ENCODE measurements around the gene EBF4. TPM values are rescaled to one million over a fixed set of nuclear protein-coding genes. Genes with fewer than 3 reads are reported as not detected.

The EBF4 gene
- total RNA-seq, 2 donors from 2014 or later = 2.0 to 7.5 TPM

DNA sequence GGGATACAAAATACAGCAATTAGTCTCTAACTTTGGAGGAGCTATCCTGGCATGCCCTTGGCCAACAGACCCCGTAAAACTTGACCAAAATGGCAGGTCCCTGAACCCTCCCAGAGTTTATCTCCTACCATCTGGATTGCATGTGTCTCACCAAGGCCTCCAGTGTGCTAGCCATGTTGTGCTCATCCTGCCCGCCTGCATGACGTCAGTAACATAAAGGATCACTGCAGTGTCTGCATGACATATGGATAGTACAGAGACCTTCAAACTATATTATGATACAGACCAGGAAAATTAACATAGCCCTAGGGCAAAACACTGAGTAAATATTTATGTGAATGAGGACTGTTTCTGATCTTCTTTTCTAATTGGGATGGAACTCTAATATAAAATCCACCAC is 82.6 kb downstream of the EBF4 start:
- no peak overlapping the region for H3K9ac ChIP-seq (ENCODE audit: low read depth in 2 of 2, low read length in 2 of 2)
- TF ChIP-seq, protein P1, sequence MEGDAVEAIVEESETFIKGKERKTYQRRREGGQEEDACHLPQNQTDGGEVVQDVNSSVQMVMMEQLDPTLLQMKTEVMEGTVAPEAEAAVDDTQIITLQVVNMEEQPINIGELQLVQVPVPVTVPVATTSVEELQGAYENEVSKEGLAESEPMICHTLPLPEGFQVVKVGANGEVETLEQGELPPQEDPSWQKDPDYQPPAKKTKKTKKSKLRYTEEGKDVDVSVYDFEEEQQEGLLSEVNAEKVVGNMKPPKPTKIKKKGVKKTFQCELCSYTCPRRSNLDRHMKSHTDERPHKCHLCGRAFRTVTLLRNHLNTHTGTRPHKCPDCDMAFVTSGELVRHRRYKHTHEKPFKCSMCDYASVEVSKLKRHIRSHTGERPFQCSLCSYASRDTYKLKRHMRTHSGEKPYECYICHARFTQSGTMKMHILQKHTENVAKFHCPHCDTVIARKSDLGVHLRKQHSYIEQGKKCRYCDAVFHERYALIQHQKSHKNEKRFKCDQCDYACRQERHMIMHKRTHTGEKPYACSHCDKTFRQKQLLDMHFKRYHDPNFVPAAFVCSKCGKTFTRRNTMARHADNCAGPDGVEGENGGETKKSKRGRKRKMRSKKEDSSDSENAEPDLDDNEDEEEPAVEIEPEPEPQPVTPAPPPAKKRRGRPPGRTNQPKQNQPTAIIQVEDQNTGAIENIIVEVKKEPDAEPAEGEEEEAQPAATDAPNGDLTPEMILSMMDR (IDR thresholded peaks at IDR 0.05) = no peak
- no peak overlapping the region for H3K4me3 ChIP-seq
- no peak for DNase-seq
- no peaks in the 10 kb centered on the region for H3K36me3 ChIP-seq
- no peak overlapping the region for H3K27ac ChIP-seq
- intact Hi-C loops (cut with DNase I) = no loop called here
- no peaks in the 10 kb centered on the region for H3K27me3 ChIP-seq
- H3K9me3 ChIP-seq = no peaks in the 10 kb centered on the region
- H3K4me1 ChIP-seq = no peaks in the 10 kb centered on the region

DNA sequence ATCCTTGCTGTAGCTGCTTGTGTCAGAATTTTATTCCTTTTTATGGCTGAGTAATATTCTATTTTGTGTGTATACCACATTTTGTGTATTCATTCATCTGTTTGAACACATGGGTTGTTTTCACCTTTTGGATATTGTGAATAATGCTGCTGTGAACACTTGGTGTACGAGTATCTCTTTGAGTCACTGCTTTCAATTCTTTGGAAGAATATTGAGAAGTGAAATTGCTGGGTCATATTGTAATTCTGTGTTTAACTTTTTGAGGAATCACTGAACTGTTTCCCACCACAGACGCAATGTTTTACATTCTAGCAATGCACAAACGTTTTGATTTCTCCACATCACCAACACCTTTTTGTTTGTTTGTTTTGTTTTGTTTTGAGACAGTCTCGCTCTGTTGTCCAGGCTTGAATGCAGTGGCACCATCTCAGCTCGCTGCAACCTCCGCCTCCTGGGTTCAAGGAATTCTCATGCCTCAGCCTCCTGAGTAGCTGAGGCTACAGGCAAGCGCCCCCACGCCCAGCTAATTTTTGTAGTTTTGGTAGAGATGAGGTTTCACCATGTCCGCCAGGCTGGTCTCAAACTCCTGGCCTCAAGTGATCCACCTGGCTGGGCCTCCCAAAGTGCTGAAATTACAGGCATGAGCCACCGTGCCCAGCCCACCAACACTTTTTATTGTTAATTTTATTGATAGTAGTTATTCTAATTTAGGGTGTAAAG is 86.2 kb downstream of the EBF4 start:
- TF ChIP-seq, protein P1 (IDR thresholded peaks at IDR 0.05) = no peak
- no peak for DNase-seq
- Histone ChIP-seq H3K4me1 (no peaks in the 10 kb centered on the region), H3K9ac (ENCODE audit: low read depth in 2 of 2, low read length in 2 of 2) (no peak overlapping the region), H3K27ac (no peak overlapping the region), H3K36me3 (no peaks in the 10 kb centered on the region), H3K4me3 (no peak overlapping the region), H3K27me3 (no peaks in the 10 kb centered on the region), H3K9me3 (no peaks in the 10 kb centered on the region)
- intact Hi-C loops (cut with DNase I) = no loop called here

DNA sequence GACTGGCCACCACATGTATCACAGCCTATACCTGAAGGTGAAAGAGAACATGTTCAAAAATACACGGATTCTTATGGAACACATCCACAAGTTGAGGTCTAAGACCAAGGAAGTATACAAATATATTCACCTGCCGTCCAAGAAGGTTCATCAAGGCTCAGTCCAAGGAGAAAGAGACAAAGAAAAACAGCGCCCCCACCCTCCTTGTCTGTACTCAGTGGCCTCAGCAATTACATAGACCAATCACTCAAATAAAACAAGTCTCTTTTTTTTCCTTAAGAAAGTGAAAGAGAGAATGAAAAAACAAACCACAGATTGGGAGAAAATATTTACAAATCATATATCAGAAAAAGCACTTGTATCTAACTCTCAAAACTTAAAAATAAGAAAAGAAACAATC is 88.4 kb downstream of the EBF4 start:
- Histone ChIP-seq H3K4me3 (no peak overlapping the region), H3K9me3 (no peaks in the 10 kb centered on the region), H3K36me3 (no peaks in the 10 kb centered on the region), H3K27me3 (no peaks in the 10 kb centered on the region), H3K9ac (ENCODE audit: low read depth in 2 of 2, low read length in 2 of 2) (no peak overlapping the region), H3K4me1 (no peaks in the 10 kb centered on the region), H3K27ac (no peak overlapping the region)
- intact Hi-C loops (cut with DNase I) = no loop called here
- TF ChIP-seq, protein P1 (IDR thresholded peaks at IDR 0.05) = no peak
- DNase-seq = no peak

DNA sequence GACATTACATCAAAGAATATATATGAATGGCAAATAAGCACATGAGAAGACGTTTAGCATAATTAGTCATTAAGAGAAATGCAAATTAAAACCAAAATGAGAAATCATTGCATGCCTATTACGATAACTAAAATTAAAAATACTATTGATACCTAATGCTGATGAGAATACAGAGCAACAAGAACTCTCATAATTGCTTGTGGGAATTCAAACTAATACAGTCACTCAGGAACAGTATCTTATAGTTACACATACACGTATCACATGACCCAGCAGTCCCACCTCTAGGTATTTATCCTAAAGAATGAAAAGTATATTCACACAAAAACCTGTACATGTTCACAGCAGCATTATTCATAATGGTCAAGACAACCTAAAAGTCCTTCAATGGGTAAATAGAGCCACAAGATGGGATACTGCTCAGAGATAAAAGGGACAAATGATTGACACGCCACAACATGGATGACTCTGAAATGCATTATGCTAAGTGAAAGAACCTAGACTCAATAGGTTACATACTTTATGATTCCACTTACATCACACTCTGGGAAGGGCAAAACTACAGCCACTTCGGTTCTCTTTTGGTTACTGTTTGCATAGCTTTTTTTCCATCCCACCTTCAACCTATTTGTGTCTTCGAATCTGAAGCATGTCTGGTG is 91.5 kb downstream of the EBF4 start:
- DNase-seq = no peak
- Histone ChIP-seq H3K27me3 (no peaks in the 10 kb centered on the region), H3K9ac (ENCODE audit: low read depth in 2 of 2, low read length in 2 of 2) (no peak overlapping the region), H3K9me3 (no peaks in the 10 kb centered on the region), H3K4me1 (no peaks in the 10 kb centered on the region), H3K27ac (no peak overlapping the region), H3K4me3 (no peak overlapping the region), H3K36me3 (no peaks in the 10 kb centered on the region)
- TF ChIP-seq, protein P1 (IDR thresholded peaks at IDR 0.05) = no peak
- intact Hi-C loops (cut with DNase I) = no loop called here

DNA sequence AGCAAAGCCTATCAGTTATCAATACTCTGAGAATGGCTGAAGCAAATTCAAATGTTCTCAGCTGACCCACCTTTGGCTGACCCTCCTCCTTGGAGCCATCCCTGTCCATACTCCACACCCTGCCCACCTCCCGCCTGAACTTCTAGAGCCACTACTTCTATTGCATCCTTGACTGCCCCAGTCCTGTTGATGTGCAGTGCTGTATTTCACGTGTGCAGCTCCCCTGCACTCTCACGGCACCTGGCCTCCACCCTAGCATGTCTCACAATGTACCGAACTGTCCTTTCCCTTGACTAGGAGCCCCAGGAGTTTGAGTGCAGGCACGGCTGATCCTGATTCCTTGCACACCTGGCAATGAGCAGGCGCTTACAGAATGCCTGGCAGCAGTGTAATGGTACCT is 100.9 kb downstream of the EBF4 start:
- Histone ChIP-seq H3K9ac (ENCODE audit: low read depth in 2 of 2, low read length in 2 of 2) (no peak overlapping the region), H3K36me3 (no peaks in the 10 kb centered on the region), H3K4me3 (no peak overlapping the region), H3K9me3 (no peaks in the 10 kb centered on the region), H3K27ac (no peak overlapping the region), H3K27me3 (peaks cover 3% of the 10 kb centered on the region), H3K4me1 (no peaks in the 10 kb centered on the region)
- TF ChIP-seq, protein P1 (IDR thresholded peaks at IDR 0.05) = no peak
- intact Hi-C loops (cut with DNase I) = no loop called here
- DNase-seq = no peak
